T-helper 17 cell (primary cell): Measurements from ENCODE around the gene PHF21B. TPM values are rescaled to one million over a fixed set of nuclear protein-coding genes. Genes with fewer than 3 reads are reported as not detected.
"Not testable (repeated sequence)": the region's sequence is repeated elsewhere in the genome, so short reads cannot be mapped to it uniquely, and the experiment has no call there.

ENCODE experiments used
- ATAC-seq: fragments of 150-1000 bp; cut with Tn5 transposase; 2 replicates; pipeline ENCODE4 v1.10.0; 2021; ENCODE audit warnings: mild to moderate bottlenecking, moderate library complexity
- DNase-seq, 3 donors: peaks; one replicate each; pipeline versions ENCODE4 v3.0.0 to v3.0.0-alpha.2; 2020 to 2021
- H3K9me3 ChIP-seq: one replicate; pipeline ENCODE4 v1.7.0; 2013; ENCODE audit warnings: low read length, mild to moderate bottlenecking; ENCODE audit not compliant: control insufficient read depth, poor library complexity, severe bottlenecking
- H3K27ac Mint-ChIP-seq: one replicate; pipeline ENCODE4 v1.8.0; 2022; ENCODE audit warnings: mild to moderate bottlenecking, moderate library complexity, mixed read lengths
- H3K27me3 Mint-ChIP-seq: one replicate; pipeline ENCODE4 v1.8.0; 2022; ENCODE audit warnings: mixed read lengths
- H3K36me3 Mint-ChIP-seq: one replicate; pipeline ENCODE4 v1.8.0; 2022; ENCODE audit warnings: low read depth, mixed read lengths
- H3K4me1 Mint-ChIP-seq: one replicate; pipeline ENCODE4 v1.8.0; 2022; ENCODE audit warnings: mild to moderate bottlenecking, mixed read lengths
- H3K4me3 Mint-ChIP-seq: one replicate; pipeline ENCODE4 v1.8.0; 2022; ENCODE audit warnings: mild to moderate bottlenecking, moderate library complexity, mixed read lengths
- total RNA-seq, 4 donors: library from RNA in 2 of 4; stranded (reverse) in 2 of 4; gene quantifications; one replicate each; pipeline ENCODE4 v1.2.3 and lab custom pipeline; 2022 to 2026

Gene PHF21B
- total RNA-seq, 2 donors from 2014 or later = not detected

DNA sequence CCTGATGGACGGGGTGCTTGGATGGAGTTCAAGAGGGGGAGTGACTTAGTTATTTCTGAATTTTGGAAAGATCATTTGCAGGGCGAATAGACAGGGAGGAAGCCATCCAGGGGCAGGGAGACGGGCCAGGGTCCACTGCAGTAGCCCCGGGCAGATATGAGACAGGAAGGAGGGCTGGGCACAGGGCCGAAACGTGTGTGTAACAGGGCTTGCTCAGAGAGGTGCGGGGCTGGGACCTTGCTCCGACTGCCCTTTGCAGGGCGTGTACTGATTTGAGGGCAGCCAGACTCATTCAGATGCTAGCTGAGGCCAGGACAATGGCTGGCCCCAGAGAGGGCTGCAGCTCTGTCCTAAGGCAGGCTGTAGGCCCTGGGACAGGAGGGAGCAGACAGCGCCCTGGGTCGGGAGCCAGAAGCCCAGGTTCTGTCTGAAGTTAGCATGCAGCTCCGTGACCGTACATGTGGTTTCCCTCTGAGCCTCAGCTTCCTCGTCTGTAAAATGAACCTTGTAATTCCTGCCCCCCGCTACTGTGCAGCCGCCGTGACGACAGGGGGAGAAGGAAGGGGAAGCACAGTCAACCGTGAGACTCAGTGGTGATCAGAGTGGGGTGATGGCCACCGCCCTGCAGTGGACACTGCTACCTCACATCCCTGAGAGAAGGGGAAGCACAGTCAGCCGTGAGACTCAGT is 103.4 kb downstream of the PHF21B start:
- Mint-ChIP-seq H3K4me3 (no peak overlapping the region), H3K27ac (no peak overlapping the region), H3K36me3 (peaks cover 6% of the 10 kb centered on the region), H3K4me1 (no peaks in the 10 kb centered on the region), H3K27me3 (peaks cover 22% of the 10 kb centered on the region)
- ATAC-seq (no peak), DNase-seq (no peak)
- no peaks in the 10 kb centered on the region for H3K9me3 ChIP-seq

DNA sequence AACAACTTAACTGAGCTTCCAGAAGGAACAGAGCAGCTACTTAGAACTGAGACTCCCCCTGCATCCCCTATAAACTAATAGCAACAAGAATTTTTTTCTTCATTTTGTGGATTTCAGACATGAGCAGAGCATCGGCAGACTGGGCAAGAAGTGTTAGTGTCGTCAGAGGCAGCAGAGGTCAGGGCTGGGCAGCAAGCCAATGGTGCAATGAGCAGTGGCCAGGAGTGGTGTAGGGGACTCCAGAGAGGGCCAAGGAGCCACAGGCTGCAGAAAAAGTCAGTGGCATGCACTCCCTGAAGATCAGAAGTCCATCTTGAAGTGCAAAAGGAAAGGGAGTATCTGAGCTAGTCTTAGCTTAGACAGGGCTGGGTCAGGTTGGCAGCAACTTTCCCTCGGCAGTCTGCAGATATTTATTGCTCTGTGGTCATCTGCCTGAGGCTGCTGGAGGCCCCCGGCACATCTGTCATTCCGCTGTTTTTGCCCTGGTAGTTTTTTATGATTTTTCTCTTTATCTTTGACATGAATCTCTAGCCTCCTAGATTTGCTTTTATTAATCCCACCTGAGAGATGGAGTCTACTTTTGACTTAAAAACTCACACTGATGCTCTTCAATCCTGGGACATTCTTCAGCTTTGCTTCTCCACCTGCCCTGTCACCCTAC is 105.2 kb downstream of the PHF21B start:
- not testable (repeated sequence) for ATAC-seq, H3K9me3 ChIP-seq, H3K4me1 Mint-ChIP-seq, H3K36me3 Mint-ChIP-seq, H3K4me3 Mint-ChIP-seq, DNase-seq, H3K27ac Mint-ChIP-seq
- H3K27me3 Mint-ChIP-seq = peaks cover 22% of the 10 kb centered on the region

DNA sequence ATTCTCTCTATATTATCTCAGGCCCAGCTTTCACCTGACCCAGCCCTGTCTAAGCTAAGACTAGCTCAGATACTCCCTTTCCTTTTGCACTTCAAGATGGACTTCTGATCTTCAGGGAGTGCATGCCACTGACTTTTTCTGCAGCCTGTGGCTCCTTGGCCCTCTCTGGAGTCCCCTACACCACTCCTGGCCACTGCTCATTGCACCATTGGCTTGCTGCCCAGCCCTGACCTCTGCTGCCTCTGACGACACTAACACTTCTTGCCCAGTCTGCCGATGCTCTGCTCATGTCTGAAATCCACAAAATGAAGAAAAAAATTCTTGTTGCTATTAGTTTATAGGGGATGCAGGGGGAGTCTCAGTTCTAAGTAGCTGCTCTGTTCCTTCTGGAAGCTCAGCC is 106.6 kb downstream of the PHF21B start:
- not testable (repeated sequence) for H3K9me3 ChIP-seq, H3K4me3 Mint-ChIP-seq, H3K36me3 Mint-ChIP-seq, DNase-seq, H3K27ac Mint-ChIP-seq, ATAC-seq, H3K4me1 Mint-ChIP-seq
- peaks cover 22% of the 10 kb centered on the region for H3K27me3 Mint-ChIP-seq

DNA sequence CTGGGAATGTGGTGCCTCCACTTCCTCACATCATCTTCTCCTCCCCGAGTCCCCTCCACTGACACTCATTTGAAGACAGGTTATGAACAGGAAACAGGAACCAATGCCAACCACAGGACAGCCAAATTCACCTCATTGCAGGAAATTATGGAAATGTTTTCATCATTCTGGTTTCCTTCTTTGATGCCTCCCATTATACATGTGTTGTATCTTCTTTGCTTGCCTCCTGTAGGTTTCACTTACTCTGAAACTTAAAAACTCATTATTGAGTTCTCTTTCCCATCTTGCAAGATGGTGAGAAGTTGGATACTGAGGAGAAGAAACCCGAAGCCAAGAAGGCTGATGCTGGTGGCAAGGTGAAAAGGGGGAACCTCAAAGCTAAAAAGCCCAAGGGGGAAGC is 108.5 kb downstream of the PHF21B start:
- no peak overlapping the region for H3K27ac Mint-ChIP-seq
- H3K36me3 Mint-ChIP-seq = peaks cover 6% of the 10 kb centered on the region
- H3K27me3 Mint-ChIP-seq = peaks cover 21% of the 10 kb centered on the region
- DNase-seq = no peak
- no peaks in the 10 kb centered on the region for H3K4me1 Mint-ChIP-seq
- H3K9me3 ChIP-seq = peaks cover 7% of the 10 kb centered on the region
- no peak for ATAC-seq
- no peak overlapping the region for H3K4me3 Mint-ChIP-seq

DNA sequence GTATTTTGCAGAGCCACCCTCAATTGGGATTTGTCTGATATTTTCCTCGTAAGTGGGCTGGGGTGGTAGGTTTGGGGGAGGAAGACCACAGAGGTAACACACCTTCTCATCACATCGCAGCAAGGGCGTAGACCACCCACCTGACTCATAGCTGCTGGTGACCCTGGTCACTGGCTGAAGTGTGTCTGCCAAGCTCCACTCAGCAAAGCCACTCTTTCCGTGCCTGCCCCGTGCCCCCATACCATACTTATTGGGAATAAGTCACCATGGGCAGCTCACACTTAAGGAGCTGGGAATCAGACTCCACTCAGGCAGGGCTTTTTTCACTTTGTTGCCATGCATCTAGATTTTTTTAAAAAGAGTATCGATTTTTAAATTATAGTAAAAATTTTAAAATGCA is 111.6 kb downstream of the PHF21B start:
- peaks cover 7% of the 10 kb centered on the region for H3K9me3 ChIP-seq
- ATAC-seq = no peak
- no peaks in the 10 kb centered on the region for H3K4me1 Mint-ChIP-seq
- no peak for DNase-seq
- peaks cover 20% of the 10 kb centered on the region for H3K27me3 Mint-ChIP-seq
- H3K4me3 Mint-ChIP-seq = no peak overlapping the region
- no peak overlapping the region for H3K27ac Mint-ChIP-seq
- no peaks in the 10 kb centered on the region for H3K36me3 Mint-ChIP-seq

DNA sequence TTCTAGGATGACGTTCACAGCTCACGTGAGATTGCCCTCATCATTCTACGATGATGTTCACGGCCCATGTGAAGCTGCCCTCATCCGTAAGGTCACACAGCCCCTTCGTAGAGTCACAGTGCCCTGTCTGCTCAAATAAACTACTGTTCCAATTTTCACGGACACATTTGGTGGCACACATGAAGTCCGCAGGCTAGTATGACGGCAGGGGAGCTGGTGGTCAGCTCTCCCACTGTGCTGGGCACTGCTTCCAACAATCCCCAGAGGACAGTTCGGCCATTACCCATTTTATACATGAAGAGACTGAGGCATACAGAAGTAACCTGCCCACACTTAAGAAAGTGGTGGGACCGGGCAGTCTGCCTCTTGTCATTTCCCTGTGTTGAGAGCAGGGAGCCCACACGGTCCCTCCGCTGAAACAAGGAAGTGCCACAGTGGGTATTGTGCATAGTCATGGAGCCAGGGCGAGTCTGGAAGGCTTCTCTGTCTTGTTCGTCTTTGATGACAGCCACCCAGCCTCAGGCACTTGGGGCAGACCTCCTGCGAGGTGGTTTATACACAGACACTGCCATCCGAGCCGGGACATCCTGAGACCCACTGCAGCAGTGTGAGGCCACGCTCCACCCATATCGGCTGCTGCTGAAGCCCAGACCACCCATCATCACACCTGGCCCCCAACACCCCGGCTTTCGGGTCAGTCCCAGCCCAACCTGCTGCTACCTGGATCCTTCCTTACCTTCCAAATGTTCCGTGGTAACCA is 114.3 kb downstream of the PHF21B start:
- H3K9me3 ChIP-seq = no peaks in the 10 kb centered on the region
- Mint-ChIP-seq H3K27ac (no peak overlapping the region), H3K27me3 (peaks cover 22% of the 10 kb centered on the region), H3K36me3 (no peaks in the 10 kb centered on the region), H3K4me3 (no peak overlapping the region), H3K4me1 (no peaks in the 10 kb centered on the region)
- no peak for DNase-seq
- no peak for ATAC-seq

DNA sequence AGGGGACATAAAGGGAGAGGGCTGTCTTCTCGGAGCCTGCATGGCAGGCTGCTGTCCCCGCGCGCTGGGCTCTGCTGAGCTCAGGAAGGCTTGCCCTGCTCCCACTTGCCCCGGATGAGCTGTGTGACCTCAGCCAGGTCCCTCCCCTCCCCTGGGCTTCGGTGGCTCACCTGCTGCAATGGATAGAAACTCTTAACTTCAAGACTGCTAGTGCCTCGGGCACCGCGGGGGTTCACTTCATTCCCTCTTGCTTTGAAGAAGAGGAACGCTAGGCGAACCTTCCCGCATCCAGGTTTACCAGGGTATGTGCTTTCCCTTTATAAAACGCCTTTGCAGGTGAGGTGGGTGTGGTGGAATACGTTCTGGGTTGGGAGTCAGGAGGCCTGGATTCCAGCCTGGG is 115.0 kb downstream of the PHF21B start:
- Mint-ChIP-seq H3K27ac (no peak overlapping the region), H3K36me3 (no peaks in the 10 kb centered on the region), H3K4me1 (no peaks in the 10 kb centered on the region), H3K4me3 (no peak overlapping the region), H3K27me3 (peaks cover 22% of the 10 kb centered on the region)
- DNase-seq = no peak
- no peak for ATAC-seq
- H3K9me3 ChIP-seq = no peaks in the 10 kb centered on the region

DNA sequence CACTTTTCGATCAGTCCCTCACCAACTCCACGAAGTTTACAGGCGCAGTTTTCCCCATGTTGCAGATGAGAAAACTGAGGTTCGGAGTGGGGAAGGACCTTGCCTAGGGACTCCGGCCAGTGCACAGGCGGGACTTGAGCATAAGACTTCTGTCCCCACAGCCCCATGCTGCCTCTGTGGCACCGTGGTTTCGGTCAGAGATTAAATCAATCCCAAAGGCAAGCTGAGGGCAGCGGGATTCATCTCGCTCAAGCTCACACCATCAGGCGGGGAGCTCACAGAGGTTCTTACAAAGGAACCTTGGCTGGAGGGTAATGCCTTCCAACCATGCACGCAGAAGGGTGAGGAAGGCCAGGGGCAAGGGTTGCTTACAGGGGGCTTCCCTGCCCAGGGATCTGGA is 115.5 kb downstream of the PHF21B start:
- H3K36me3 Mint-ChIP-seq = no peaks in the 10 kb centered on the region
- H3K27me3 Mint-ChIP-seq = peaks cover 22% of the 10 kb centered on the region
- no peaks in the 10 kb centered on the region for H3K9me3 ChIP-seq
- no peak for DNase-seq
- no peaks in the 10 kb centered on the region for H3K4me1 Mint-ChIP-seq
- H3K27ac Mint-ChIP-seq = no peak overlapping the region
- ATAC-seq = no peak
- H3K4me3 Mint-ChIP-seq = no peak overlapping the region

DNA sequence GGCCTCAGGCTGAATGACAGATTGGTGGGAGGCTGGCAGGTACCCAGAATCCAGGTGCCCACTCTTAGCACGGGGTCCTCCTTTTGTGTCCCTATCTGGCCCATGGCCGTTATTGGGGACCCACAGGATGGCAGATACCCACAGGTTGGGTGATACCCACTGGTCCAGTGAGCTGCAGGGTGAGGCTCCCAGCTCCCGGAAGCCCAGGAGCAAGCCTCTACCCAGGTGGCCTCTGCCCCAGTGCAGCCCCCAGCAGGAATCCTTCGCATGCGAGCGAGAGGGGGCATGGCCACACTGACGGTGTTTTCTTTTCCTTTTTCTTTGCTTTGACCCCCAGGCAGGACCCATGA is 116.1 kb downstream of the PHF21B start:
- no peaks in the 10 kb centered on the region for H3K36me3 Mint-ChIP-seq

DNA sequence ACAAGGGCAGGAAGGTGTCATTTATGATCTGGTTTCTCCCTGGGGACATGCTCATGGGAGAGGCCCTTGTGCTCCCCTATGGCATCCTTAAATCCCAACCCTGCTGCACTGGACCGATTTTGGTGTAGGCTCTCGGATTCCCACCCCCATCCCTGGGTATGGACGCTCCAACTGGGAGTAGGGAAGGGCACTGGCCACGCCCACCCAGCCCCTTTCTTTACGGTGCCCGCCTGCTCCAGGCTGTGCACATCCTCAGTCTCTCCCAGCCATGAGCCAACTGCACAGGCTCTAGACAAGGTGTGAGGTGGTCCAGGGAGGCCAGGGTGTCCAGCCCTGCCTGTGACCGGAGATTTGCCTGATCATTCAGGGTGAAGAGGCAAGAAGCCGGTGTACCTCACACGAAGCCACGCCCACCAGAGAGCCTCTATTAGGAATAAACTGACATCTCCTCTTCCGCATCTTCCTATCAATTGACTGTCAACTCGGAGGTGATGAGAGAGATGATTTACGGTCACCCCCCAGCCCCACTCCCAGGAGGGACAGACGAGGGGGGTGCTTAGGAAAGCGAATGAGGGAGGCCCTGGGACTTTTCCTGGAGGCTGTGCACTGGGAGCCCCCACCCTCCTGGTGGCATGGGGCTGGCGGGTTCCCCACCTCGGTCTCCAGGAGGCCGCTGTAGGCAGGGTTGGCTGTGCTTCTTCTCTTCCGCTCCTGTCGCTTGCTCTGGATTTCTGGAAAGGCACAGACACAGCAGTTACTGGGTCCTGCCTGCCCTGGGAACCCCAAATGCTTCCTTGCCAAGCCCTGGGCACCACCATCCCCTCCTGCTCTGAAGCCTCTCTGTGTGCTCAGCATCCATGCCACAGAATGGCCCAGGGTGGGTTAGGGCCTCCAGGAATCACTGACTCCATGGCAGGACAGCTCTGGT is 116.7 kb downstream of the PHF21B start:
- H3K27me3 Mint-ChIP-seq = peaks cover 22% of the 10 kb centered on the region
- H3K27ac Mint-ChIP-seq = no peak overlapping the region
- H3K4me1 Mint-ChIP-seq = no peaks in the 10 kb centered on the region
- no peak overlapping the region for H3K4me3 Mint-ChIP-seq
- no peak for ATAC-seq
- DNase-seq = no peak
- H3K36me3 Mint-ChIP-seq = no peaks in the 10 kb centered on the region
- H3K9me3 ChIP-seq = no peaks in the 10 kb centered on the region

More for the DNA sequence above, 116.1 kb downstream of the PHF21B start:
- no peak overlapping the region for H3K27ac Mint-ChIP-seq
- ATAC-seq (no peak), DNase-seq (no peak)
- no peaks in the 10 kb centered on the region for H3K4me1 Mint-ChIP-seq
- H3K4me3 Mint-ChIP-seq = no peak overlapping the region
- no peaks in the 10 kb centered on the region for H3K9me3 ChIP-seq
- peaks cover 22% of the 10 kb centered on the region for H3K27me3 Mint-ChIP-seq

DNA sequence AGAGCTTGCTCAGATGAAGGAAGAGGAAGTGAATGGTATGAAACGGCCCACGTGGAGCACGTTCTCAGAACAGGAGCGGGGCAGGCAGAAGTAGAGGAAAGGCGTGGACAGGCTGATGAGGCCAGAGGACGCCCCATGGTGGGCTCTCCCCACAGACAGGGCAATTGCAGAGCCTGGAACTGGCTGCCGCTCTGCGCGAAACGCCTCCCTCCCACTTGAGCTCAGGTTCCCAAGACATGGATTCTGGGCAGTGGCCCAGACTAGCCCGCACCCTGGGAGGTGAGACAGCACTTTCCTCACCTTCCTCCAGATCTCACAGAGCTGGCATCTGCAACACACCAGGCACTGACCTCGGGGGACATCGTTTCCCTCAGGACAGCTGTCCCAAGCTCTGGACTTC is 117.6 kb downstream of the PHF21B start:
- no peaks in the 10 kb centered on the region for H3K9me3 ChIP-seq

DNA sequence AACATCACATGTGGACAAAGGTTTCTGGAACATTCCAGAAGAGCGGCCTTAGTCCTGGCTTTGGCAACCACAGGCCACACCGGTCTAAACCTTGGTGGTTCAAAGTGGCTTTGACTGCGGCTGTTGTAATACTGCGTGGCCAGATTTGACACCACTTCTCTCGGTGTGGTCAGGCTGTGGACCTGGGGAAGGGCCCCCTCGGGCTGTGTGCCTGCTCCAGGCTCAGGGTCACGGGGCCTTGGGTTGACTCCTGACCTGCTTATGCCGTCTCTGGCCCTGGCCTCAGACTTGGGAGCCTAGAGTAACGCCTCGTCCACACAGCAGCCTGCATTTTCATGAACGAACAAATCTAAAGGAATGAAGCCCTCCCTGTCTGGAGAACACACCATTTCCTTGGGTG is 118.0 kb downstream of the PHF21B start:
- DNase-seq (no peak), ATAC-seq (no peak)
- no peak overlapping the region for H3K27ac Mint-ChIP-seq
- no peaks in the 10 kb centered on the region for H3K4me1 Mint-ChIP-seq
- peaks cover 22% of the 10 kb centered on the region for H3K27me3 Mint-ChIP-seq
- H3K4me3 Mint-ChIP-seq = no peak overlapping the region
- H3K36me3 Mint-ChIP-seq = no peaks in the 10 kb centered on the region
- no peaks in the 10 kb centered on the region for H3K9me3 ChIP-seq

More for the DNA sequence above, 117.6 kb downstream of the PHF21B start:
- Mint-ChIP-seq H3K36me3 (no peaks in the 10 kb centered on the region), H3K4me1 (no peaks in the 10 kb centered on the region), H3K4me3 (no peak overlapping the region), H3K27ac (no peak overlapping the region), H3K27me3 (peaks cover 22% of the 10 kb centered on the region)
- DNase-seq (no peak), ATAC-seq (no peak)

DNA sequence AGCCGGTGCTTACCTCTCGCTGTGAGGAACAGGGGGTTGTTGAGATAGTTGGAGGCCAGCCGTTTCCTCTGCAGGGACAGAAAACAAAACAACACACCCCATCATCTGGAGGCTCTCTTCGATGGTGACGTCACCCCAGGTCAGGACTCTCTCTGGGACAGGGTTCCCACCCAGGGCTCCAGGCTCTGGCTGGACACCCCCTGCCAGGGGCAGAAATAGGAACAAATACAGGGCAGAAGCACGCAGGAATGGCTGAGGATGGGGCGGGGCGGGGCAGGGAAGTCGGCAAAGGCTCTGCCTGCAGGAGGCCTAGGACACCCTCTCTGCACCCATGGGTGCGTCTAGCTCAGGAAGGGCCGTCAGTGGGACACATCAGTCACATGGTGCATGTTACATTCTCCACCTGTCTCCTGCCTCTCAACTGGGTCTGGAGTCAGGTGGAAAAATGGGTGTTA is 118.5 kb downstream of the PHF21B start:
- Mint-ChIP-seq H3K4me3 (no peak overlapping the region), H3K27ac (no peak overlapping the region), H3K36me3 (no peaks in the 10 kb centered on the region), H3K27me3 (peaks cover 22% of the 10 kb centered on the region), H3K4me1 (no peaks in the 10 kb centered on the region)
- no peak for DNase-seq
- H3K9me3 ChIP-seq = no peaks in the 10 kb centered on the region
- ATAC-seq = no peak
